Adrenal gland (tissue), 5 donors: ENCODE results near the gene PCYOX1L.

Source experiments
- POLR2A ChIP-seq, 2 donors: fragments of 450-650 bp; IDR thresholded peaks; one replicate each; pipeline ENCODE4 v1.6.1; 2017; ENCODE audit warnings: antibody characterized with exemption in 2 of 2, mild to moderate bottlenecking in 2 of 2, moderate library complexity in 1 of 2
- TF ChIP-seq, protein P1 (sequence below), 6 experiments: fragments of 450-650 bp in 4 of 6; fragments of 200-600 bp in 2 of 6; sonication (generic) in 1 of 6; IDR thresholded peaks; 1 replicate in 5 of 6; 2 replicates in 1 of 6; pipeline versions ENCODE4 v1.5.1 to v1.8.0; 2016 to 2021; ENCODE audit warnings: antibody characterized with exemption in 6 of 6, mild to moderate bottlenecking in 2 of 6, moderate library complexity in 1 of 6
- donor health status: DM: no; HTN: no; CAD: no.

DNA sequence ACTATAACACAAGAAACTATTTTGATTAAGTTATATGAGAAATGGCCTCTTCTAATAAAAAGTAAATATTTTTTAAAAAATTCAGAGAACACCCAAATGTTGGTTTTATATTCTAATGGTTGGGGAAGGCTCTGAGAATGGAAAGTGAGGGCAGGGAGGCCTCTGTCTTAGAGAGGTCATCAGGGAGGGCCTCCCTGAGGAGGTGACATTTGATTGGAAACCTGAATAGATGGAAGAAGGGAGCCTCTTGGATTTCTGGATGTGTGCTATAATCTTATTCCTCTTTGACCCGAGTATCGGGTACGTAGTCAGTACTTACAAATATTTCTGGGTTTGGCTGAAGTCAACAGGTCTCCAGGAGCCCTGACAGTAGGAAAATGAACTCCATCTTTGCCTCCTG, 38.7 kb upstream of the PCYOX1L start:
- TF ChIP-seq, protein P1, sequence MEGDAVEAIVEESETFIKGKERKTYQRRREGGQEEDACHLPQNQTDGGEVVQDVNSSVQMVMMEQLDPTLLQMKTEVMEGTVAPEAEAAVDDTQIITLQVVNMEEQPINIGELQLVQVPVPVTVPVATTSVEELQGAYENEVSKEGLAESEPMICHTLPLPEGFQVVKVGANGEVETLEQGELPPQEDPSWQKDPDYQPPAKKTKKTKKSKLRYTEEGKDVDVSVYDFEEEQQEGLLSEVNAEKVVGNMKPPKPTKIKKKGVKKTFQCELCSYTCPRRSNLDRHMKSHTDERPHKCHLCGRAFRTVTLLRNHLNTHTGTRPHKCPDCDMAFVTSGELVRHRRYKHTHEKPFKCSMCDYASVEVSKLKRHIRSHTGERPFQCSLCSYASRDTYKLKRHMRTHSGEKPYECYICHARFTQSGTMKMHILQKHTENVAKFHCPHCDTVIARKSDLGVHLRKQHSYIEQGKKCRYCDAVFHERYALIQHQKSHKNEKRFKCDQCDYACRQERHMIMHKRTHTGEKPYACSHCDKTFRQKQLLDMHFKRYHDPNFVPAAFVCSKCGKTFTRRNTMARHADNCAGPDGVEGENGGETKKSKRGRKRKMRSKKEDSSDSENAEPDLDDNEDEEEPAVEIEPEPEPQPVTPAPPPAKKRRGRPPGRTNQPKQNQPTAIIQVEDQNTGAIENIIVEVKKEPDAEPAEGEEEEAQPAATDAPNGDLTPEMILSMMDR (IDR thresholded peaks at IDR 0.05) = no peak
- no peak for TF ChIP-seq POLR2A (IDR thresholded peaks at IDR 0.05)
